ENCODE measurements around the gene ATP2B2.

The ATP2B2 gene

DNA sequence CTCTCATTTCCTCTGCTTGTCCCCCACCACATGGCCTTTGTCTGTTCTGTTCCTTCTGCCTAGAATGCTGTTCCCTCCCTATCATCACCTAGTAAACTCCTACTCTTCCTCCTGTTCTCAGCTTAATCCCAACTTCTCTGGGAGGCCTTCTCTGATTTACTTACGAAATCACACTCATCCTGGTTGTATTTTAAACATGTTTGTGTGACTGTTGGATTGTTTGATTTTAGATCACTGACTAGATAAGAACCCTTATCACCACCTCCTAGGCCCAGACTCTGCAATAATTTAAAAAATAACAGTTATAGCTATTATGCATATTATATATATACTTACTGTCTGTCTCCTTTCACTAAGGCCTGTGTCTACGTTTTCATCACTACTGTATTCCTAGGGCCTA lies 26.1 kb downstream of the ATP2B2 start:
- in situ Hi-C loops (cut with MboI; ENCODE audit: low pct_unique_long_range_greater_than_20kb, low sequenced_read_pairs), result no loop called here
- DNase-seq, result no peak

DNA sequence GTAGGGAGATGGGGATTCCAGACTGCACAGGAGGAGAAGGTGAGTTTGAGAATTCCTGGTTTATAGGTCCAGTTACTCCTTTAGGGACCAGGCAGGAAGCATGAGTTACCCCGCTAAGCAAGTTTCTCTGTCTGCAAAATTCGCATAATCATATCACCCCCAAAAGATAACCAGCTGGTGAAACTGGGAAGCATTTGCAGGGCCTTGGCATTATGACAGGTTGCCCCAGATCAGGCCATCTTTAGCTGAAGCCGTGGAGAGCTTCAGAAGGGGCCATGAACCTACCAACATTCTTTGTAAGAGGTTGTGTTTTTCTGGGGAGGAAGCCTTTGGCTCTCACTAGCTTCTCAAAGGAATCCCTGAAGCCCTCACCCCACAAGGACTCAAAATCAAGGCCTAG lies 29.4 kb downstream of the ATP2B2 start:
- in situ Hi-C loops (cut with MboI; ENCODE audit: low pct_unique_long_range_greater_than_20kb, low sequenced_read_pairs), result no loop called here
- no peak for DNase-seq

DNA sequence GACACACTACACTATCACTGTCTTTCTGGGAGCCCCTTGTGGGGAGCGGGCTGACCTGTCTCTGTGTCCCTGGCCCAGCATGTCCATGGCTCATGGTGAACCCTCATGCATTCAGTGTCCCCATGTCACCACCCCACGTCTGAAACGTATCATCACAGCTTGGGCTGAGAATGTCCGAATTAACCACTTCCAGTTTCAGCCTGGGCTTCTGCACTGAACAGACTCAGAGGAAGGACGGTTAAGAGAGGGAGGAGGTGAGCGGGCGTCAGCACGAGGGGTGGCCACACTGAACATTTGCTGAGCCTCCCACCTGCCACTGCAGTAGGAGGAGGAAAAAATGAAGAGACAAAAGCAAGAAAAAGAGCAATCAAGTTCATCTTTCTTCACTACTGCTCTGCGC lies 30.5 kb downstream of the ATP2B2 start:
- in situ Hi-C loops (cut with MboI; ENCODE audit: low pct_unique_long_range_greater_than_20kb, low sequenced_read_pairs), result no loop called here
- DNase-seq, result no peak

DNA sequence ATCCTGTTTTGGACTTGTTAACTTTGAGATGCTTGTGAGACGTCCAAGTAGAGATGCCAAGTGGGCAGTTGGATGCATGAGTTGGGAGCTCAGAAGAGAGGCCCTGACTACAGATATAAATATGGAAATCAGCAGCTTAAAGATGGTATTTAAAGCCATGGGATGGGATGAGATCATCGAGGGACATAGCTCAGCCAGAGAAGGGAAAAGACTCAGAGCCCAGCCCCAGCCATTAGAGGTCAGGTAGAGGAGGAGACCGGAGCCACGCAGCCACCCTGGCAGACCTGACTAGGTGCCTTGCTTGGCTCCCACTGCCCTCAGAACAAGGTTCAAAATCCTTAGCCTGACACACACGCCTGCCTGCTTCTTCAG lies 31.1 kb downstream of the ATP2B2 start:
- in situ Hi-C loops (cut with MboI; ENCODE audit: low pct_unique_long_range_greater_than_20kb, low sequenced_read_pairs), result no loop called here
- DNase-seq, result no peak

DNA sequence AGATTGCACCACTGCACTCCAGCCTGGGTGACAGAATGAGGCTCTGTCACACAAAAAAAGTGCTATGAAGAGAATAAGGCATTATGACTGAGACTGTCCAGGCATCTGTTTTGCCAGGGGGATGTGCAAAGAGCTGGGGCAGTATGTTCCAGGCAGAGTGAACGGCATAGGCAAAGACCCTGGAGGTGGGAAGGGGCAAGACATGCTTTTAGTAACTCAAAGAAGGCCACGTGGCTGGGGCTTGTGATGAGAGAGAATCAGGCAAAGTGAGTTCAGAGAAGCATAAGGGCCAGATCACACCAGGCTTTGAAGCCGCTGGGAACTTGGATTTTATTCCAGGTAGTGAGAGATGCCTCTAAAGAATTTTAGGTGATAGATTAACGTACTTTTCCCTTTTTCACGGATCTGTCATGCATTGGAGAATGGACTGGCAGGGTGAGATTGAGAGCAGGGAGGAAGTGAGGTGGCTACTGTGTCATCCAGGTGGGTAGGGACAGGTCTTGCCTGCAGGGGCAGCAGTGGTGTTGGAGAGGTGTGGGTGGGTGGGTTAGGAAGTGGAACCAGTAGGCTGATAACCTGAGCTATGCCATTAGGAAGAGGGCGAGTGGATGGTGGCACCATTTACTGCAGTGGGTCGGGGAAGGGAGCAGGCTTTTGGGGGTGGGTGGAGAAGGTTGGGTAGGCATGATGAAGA lies 31.7 kb downstream of the ATP2B2 start:
- in situ Hi-C loops (cut with MboI; ENCODE audit: low pct_unique_long_range_greater_than_20kb, low sequenced_read_pairs), result no loop called here
- no peak for DNase-seq

DNA sequence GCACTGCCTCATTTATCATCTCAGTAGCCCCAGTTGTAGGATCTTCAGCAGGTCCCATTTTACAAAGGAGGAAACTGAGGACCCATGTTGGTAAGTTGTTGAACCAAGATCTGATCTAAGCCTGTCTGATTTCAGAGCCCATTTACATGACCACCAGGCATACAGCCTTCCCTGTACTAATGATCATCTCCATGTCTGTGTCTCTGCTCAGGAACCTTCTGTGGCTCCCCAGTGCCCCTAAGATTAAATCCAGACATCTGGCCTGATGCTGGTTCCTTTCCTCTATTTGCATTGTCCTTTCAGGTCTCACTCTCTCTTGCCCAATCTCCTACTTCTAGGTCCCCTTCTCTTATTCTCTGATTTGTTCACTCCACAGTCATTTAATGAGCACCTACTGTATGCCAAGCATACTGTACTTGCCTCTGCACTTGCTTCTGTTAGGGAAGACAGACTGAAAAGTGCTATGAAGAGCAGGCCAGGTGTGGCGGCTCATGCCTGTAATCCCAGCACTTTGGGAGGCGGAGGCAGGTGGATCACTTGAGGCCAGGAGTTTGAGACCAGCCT lies 32.4 kb downstream of the ATP2B2 start:
- DNase-seq, result no peak
- in situ Hi-C loops (cut with MboI; ENCODE audit: low pct_unique_long_range_greater_than_20kb, low sequenced_read_pairs), result no loop called here

DNA sequence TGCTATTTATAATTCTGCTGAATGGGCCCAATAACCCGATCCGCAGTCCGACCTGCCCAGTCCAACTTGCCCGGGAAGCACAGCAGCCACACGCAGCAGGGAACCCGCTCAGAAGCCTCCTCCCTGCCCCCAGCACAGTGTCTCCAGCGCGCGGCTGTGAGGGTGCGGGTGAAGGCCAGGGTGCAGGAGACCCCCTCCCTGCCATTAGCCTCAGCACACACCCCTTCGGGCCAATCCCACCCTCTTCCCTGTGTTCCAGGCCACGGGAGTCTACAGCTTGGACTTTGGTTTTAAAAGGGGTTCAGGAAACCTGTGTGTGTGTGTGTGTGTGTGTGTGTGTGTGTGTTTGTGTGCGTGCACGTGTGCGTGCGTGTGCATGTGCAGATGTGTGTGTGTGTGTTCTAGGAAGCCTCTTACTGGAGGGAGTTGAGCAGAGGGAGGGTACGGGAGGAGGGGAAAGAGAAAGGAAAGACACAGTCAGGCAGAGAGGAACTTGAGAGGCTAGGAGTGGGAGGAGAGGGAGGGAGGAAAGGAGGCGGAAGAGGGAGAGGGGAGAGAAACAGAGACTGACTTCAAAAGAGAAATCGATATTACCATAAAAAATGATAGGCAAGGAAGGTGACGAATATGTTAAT lies 34.2 kb downstream of the ATP2B2 start:
- in situ Hi-C loops (cut with MboI; ENCODE audit: low pct_unique_long_range_greater_than_20kb, low sequenced_read_pairs), result no loop called here
- DNase-seq, result peak; percentile 21

DNA sequence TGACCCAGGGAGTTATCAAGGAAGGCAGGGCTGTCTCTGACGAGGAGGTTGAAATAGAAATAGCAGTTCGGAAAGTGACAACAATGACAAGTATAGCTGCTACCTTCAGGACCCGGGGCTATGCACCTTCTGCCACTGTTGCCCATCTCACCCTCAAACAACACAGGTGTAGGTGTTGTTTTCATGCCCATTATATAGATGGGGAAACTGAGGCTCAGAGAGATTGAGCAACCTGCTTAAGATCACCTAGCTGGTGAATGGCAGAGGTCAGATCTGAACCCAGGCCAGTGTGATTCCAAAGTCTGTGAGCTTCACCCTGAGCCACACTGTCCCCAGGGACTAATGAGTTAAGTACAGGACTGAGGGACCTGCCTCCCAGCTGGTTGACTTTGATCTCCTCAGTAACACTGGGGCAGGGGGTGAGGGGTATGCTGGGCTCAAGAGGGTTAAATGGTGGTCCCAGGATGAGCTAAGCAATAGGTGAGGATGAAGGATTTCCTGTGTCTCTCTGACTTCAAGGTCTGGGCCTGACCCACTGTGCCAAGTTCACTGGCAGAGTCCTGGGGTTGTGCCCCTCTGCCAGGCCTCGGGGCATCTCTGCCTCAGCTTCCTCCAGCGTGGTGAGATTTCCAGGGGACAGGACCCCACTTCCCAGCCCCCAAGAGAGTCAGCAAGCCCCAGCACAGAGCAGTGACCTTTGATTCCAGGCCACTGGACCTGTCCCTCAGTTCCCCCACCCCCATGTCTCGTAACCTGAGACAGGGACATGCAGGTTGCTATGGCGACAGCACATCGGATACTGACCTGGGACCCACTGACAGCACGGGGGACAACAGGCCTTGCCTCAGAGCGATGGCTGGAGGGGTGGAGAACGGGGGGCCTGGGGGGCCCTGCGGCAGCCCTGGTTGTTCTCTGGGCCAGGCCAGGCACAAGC lies 35.0 kb downstream of the ATP2B2 start:
- in situ Hi-C loops (cut with MboI; ENCODE audit: low pct_unique_long_range_greater_than_20kb, low sequenced_read_pairs), result no loop called here
- DNase-seq, result no peak

DNA sequence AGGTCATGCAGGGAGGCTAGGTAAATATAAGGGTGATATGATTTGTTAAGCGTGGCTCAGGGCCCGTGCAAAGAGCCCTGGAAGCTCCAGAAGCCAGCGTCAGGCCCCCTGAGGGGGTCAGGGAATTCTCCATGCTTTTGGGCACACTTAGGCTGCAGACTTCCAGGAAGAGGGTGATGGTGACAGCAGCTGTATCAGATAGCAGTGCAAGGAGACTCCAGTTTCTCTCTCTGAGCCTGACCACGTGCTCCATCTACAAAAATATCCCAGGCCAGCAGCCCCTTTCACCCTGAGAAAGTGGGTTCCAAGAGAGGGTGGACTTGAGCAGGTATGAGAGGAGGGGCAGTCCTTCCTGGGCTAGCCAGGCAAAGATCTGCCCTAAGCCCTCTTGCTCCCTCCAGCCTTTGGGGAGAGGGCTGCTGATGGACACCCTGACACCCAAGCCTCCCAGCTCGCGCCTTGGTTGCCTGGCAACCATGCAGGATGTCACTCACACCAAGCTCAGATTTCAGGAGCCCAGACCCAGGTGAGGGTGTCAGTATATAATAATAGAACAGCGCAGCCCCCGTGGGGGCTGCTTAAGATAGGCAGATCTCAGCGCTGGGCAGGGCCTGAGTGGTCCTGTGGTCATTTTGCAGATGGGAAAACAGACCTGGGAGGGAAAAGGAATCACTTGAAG lies 35.8 kb downstream of the ATP2B2 start:
- no peak for DNase-seq
- in situ Hi-C loops (cut with MboI; ENCODE audit: low pct_unique_long_range_greater_than_20kb, low sequenced_read_pairs), result no loop called here

DNA sequence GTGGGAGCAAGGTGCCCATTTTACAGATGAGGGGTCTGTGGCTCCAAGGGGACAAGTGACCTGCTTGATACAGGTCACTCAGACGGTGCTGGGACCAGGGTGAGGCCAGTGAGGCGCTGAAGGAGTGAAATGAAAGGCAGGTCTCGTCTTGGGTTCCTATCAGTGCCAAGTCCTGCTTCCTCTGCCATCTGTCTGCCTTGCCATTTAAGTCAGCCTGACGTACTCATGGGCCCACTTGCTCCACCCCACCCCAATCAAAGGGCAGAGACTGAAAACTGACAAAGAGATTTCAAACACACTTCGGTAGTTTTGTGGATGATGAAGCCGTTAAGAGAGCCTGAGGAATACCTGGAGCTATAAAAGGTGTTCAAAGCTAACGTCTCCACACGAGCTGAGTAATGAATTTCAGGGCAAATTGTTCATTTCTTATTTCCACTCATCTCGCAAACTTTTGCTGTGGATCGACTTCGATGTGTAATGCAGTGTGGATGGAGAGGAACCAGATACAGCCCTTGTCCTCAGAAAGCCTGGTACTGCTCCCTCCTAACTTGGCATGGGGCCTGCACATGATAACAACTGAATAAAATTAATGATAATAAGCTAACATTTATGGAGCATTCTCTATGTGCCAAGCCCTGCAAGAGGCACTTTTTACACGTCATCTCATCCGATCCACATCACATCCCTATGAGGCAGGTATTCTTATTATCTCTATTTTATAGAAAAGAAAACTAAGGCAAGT lies 36.6 kb downstream of the ATP2B2 start:
- in situ Hi-C loops (cut with MboI; ENCODE audit: low pct_unique_long_range_greater_than_20kb, low sequenced_read_pairs), result no loop called here
- DNase-seq, result no peak

DNA sequence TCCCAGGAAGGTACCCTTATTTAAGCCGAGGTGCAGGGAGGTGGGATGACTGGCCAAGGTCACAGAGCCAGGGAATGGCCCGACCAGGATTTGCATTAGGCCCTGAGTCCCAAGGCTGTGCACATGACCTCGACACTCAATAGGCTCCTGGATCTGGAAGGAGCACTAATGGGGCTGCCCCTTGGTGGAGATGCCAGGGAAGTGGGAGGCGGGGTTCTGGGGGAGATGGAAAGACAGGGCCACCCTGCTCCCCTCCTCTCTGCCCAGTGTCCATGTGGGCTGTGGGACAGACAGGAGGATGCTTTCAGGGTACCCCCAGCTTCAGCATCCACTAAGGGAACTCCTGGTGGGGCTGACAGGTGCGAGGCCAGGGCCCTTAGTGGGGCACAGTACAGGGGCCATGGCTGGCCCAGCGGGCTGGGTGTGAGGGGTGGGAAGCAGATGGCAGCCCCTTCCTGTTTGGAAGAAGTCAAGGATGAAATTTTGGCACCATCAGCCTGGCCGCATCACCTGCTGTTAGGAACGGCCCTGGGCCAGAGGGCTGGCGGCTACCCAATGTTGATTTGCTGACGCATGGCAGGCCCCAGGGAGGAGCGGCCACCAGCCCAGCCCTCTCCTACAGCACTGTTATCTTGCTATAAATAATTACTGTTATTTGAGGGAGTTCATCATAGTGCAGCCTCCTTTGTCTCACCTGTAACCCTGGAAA lies 37.3 kb downstream of the ATP2B2 start:
- in situ Hi-C loops (cut with MboI; ENCODE audit: low pct_unique_long_range_greater_than_20kb, low sequenced_read_pairs), result no loop called here
- DNase-seq, result no peak

DNA sequence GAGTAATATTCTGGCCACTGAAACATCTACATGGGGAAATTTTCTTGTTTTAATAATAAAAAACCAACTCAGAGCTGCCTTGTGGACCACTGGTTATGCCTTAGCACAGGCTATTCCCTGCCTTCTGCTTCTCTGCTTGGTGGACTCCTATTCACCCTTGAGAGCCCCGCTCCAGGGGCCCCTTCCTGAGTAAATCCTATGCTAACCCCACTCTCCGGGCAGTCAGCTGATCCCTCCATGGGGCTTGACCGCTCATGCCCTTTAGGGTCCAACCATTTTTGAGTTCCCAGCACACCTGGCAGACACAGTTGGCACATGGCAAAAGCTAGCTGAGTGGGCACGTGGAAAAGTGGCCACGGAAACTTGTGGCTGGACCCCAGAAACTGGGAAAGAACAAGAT lies 38.2 kb downstream of the ATP2B2 start:
- no peak for DNase-seq
- in situ Hi-C loops (cut with MboI; ENCODE audit: low pct_unique_long_range_greater_than_20kb, low sequenced_read_pairs), result no loop called here

DNA sequence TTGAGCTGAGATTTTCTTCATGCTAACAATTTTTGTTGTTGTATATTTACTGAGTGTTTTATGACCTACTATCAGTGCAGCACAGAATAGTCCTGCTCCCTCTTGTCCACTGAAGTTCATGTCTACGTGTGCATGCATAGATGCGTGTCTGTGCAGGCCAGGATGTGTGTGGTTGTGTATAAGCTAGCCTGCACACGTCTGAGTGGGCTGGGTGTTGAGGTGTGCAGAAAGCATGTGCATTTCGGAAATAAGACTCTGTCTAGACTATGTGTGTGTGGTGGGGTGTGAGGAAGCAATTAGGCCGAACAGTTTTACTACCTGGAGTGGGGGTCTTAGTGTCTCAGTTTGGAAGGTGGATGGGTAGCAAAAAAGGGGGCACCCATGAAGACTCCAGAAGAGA lies 39.2 kb downstream of the ATP2B2 start:
- DNase-seq, result no peak
- in situ Hi-C loops (cut with MboI; ENCODE audit: low pct_unique_long_range_greater_than_20kb, low sequenced_read_pairs), result no loop called here

DNA sequence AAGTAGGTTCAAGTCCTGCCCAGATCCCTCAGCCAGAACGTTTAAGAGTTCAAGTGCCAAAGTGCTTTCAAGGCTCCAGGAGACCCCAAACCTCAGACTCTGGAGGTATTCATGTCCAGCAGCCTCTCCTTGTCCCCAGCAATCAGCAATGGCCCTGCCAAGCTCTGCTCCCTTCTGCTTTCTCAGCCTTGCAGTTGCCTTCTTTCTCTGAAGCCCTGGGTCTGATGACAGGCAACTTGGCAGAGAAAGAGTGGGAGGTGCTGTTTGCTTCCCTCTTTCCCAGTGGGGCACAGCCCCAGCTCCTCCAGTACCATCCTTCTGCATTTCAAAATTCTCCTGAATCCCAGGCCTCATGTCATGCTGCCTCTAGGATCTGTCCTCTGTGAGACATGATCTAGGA lies 40.2 kb downstream of the ATP2B2 start:
- DNase-seq, result no peak
- in situ Hi-C loops (cut with MboI; ENCODE audit: low pct_unique_long_range_greater_than_20kb, low sequenced_read_pairs), result no loop called here

DNA sequence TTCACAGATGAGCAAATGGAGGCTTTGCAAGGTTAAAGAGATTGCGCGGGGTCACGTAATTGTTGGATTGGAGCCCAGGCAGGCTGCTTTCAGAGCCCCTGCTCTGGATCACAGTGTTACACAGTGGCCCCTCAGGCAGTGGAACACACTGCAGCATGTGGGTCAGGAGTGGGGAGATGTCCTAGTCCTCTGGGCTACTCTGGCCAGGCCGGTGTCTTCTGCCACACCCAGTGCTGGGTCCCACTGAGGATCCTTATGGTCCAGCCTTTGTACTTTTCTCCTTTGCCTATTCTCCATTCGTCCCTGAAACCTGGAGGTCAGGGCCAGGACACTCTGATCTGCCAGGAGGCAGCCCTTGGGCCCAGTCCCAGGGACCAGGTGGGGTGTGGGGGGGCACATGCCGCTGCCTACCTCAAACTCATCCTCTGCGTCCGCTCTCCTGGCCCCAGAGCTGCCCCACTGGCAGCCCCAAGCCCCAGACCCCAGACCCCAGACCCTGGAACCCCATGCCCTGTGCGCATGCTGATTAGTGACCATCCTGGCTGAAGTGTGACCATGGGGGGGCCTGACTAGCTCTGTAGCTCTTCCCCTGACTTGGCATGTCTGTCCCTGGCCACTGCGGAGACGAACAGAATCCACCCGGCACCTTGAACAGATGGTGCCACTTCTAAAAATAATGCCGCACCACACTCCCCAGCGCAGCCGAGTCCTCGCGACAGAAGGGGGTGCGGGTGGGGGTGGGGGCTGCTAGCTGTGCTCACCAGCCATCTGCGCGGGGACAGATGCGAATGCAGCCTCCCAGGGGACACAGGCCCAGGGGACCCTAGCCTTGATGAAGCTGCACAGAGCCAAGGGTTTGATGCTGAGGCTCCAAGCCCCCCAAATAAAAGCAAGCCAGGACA lies 41.6 kb downstream of the ATP2B2 start:
- in situ Hi-C loops (cut with MboI; ENCODE audit: low pct_unique_long_range_greater_than_20kb, low sequenced_read_pairs), result no loop called here

DNA sequence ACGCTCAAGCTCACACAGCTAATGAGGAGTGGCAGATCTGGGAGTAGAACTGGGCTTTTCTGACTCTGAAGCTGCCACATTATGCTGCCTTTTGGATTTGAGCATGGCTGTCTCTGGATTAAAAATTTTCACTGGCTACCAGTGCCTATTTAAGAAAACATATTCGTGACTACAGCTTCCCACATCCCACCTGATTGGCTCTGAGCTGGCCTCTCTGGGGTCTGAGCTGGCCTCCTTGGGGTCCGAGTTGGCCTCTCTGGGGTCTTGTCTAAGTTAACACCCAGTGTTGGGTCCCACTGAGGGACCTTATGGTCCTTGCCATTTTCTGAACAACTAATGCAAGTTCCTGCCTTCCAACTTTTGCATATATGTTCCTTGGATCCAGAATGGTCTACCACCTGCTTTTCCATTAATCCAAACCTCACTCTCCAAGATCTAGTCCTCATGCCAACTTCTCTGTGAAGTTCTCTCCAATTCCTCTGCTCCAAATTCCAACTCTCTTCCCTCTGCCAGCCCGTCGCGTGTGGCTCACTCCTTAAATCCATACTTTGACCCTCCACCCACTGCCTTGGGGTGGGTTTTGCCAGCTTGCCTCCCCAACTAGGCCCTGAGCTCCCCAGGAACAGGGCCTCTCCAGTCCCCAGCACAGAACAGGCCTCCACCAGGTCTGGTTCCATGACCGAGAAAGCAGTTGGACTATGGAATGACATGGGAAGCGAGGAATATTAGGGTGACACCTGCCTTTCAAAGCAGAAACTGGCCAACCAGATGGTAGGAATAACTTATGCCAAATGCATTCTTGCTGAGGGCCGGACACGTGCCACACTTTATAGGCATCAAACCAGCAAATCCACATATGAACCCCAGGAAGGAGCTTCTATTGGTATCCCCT lies 42.5 kb downstream of the ATP2B2 start:
- no peak for DNase-seq
- in situ Hi-C loops (cut with MboI; ENCODE audit: low pct_unique_long_range_greater_than_20kb, low sequenced_read_pairs), result no loop called here

More for the DNA sequence above, 41.6 kb downstream of the ATP2B2 start:
- DNase-seq, result no peak
